ENCODE results near the gene STON2.

GRCh38 chr14:81392976-81393643 lies 7.0 kb downstream of the STON2 start:
- TF ChIP-seq KDM1A (IDR thresholded peaks at IDR 0.05; ENCODE audit: borderline replicate concordance, low read length), result no peak
- no peak for TF ChIP-seq BRCA1 (IDR thresholded peaks at IDR 0.05; ENCODE audit: low read depth, low read length)
- no peak for TF ChIP-seq CTCF (IDR thresholded peaks at IDR 0.05; ENCODE audit: control extremely low read depth in 1 of 3, insufficient read depth in 1 of 3, low read depth in 1 of 3, low read length in 3 of 3)
- TF ChIP-seq CEBPB (IDR thresholded peaks at IDR 0.05; ENCODE audit: low read depth, low read length), result no peak
- TF ChIP-seq MAFK (IDR thresholded peaks at IDR 0.05; ENCODE audit: low read depth, low read length), result no peak
- TF ChIP-seq RBBP5 (IDR thresholded peaks at IDR 0.05; ENCODE audit: borderline replicate concordance, low read depth, low read length), result no peak
- TF ChIP-seq USF2 (IDR thresholded peaks at IDR 0.05; ENCODE audit: low read length), result no peak
- no peak for TF ChIP-seq SP1 (IDR thresholded peaks at IDR 0.05; ENCODE audit: low read depth, low read length)
- no peak for TF ChIP-seq POLR2AphosphoS5 (IDR thresholded peaks at IDR 0.05; ENCODE audit: low read depth, low read length)
- no peak for TF ChIP-seq POU5F1 (IDR thresholded peaks at IDR 0.05; ENCODE audit: low read depth, low read length)
- no peak for TF ChIP-seq SIN3A (conservative IDR thresholded peaks at IDR 0.05 in 1 of 2, IDR thresholded peaks at IDR 0.05 in 1 of 2; ENCODE audit: low read depth in 1 of 2, low read length in 2 of 2)
- TF ChIP-seq RXRA (IDR thresholded peaks at IDR 0.05; ENCODE audit: insufficient read depth, low read depth, low read length), result no peak

All from H1 (cell line).